ENCODE data around the gene GZMM. TPM values are rescaled to one million over a fixed set of nuclear protein-coding genes. Genes with fewer than 3 reads are reported as not detected.
A peak's percentile ranks its signal among the peaks of the same experiment; 100 is the strongest.

Gene GZMM
- total RNA-seq, 2 experiments from 2014 or later: 41.6 to 46.3 TPM

DNA sequence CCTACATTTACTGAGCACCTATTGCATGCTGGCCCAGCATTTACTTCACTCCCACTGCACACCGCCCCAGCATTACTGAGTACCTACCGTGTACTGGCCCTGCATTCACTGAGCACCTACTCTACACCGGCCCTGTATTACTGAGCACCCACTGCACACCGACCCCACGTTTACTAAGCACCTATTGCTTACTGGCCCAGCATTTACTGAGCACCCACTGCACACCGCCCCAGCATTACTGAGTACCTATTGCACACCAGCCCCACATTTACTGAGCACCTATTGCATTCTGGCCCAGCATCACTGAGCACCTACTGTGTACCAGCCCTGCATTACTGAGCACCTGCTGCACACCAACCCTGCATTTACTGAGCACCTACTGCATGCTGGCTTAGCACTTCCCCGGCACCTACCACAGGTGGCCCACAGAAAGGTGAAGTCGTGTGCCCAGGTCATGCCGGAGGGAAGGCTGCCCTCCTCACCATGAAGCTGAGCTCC lies 29.6 kb upstream of the GZMM start:
- ChIA-PET CTCF (no interaction called here), POLR2A (no interaction called here)
- H3K27ac Mint-ChIP-seq: peak overlapping the region; percentile 82
- H3K4me3 ChIP-seq (ENCODE audit: low read length): no peak overlapping the region
- no peaks in the 10 kb centered on the region for H3K9me3 Mint-ChIP-seq
- intact Hi-C loops (cut with DNase I, micrococcal nuclease): no loop called here
- peaks cover 33% of the 10 kb centered on the region for H3K4me1 Mint-ChIP-seq (ENCODE audit: low read depth)
- H3K4me3 Mint-ChIP-seq: no peak overlapping the region
- H3K27ac ChIP-seq (ENCODE audit: low read depth in 1 of 2, low read length in 2 of 2): peak overlapping the region in 1 of 2 donors; percentile 41
- TF ChIP-seq, protein P1, sequence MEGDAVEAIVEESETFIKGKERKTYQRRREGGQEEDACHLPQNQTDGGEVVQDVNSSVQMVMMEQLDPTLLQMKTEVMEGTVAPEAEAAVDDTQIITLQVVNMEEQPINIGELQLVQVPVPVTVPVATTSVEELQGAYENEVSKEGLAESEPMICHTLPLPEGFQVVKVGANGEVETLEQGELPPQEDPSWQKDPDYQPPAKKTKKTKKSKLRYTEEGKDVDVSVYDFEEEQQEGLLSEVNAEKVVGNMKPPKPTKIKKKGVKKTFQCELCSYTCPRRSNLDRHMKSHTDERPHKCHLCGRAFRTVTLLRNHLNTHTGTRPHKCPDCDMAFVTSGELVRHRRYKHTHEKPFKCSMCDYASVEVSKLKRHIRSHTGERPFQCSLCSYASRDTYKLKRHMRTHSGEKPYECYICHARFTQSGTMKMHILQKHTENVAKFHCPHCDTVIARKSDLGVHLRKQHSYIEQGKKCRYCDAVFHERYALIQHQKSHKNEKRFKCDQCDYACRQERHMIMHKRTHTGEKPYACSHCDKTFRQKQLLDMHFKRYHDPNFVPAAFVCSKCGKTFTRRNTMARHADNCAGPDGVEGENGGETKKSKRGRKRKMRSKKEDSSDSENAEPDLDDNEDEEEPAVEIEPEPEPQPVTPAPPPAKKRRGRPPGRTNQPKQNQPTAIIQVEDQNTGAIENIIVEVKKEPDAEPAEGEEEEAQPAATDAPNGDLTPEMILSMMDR (IDR thresholded peaks at IDR 0.05): no peak
- H3K27me3 Mint-ChIP-seq: no peaks in the 10 kb centered on the region
- no peaks in the 10 kb centered on the region for H3K27me3 ChIP-seq (ENCODE audit: control insufficient read depth in 1 of 2, insufficient read depth in 2 of 2, low read length in 2 of 2)
- H3K36me3 ChIP-seq (ENCODE audit: insufficient read depth, low read length): peaks cover 10% of the 10 kb centered on the region
- no peak for ATAC-seq (ENCODE audit: poor library complexity)
- DNase-seq: peak in 1 of 14 experiments; percentile 14
- peaks cover 66% of the 10 kb centered on the region for H3K4me1 ChIP-seq (ENCODE audit: insufficient read depth, low read length)
- peaks cover 0 to 6% of the 10 kb centered on the region in 2 experiments for H3K9me3 ChIP-seq (ENCODE audit: control insufficient read depth in 1 of 2, insufficient read depth in 1 of 2, low read length in 2 of 2)
- H3K36me3 Mint-ChIP-seq (ENCODE audit: low read depth): peaks cover 7% of the 10 kb centered on the region

DNA sequence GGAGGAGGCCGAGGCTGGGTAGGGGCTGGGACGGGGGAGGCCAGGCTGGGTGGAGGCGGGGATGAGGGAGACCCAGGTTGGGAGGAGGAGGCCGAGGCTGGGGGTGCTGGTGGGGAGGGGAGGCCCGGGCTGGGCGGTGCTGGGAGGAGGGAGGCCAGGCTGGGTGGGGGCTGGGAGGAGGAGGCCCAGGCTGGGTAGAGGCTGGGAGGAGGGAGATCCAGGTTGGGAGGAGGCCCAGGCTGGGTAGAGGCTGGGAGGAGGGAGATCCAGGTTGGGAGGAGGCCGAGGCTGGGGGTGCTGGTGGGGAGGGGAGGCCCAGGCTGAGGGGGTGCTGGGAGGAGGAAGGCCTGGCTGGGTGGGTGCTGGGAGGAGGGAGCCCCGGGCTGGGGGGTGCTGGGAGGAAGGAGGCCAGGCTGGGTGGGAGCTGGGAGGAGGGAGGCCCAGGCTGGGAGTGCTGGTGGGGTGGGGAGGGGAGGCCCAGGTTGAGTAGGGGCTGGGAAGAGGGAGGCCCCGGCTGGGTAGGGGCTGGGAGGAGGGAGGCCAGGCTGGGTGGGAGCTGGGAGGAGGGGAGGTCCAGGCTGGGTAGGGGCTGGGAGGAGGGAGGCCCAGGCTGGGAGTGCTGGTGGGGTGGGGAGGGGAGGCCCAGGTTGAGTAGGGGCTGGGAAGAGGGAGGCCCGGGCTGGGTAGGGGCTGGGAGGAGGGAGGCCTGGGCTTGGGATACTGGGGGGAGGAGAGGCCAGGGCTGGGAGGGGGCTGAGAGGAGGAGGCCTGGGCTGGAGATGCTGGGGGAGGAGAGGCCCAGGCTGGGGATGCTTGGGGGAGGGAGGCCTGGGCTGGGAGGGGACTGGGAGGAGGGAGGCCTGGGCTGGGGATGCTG lies 25.9 kb upstream of the GZMM start:
- Histone ChIP-seq H3K4me1 (ENCODE audit: insufficient read depth, low read length) (peaks cover 39% of the 10 kb centered on the region), H3K4me3 (ENCODE audit: low read length) (no peak overlapping the region), H3K27me3 (ENCODE audit: control insufficient read depth in 1 of 2, insufficient read depth in 2 of 2, low read length in 2 of 2) (no peaks in the 10 kb centered on the region), H3K27ac (ENCODE audit: low read depth in 1 of 2, low read length in 2 of 2) (peak overlapping the region in 1 of 2 donors; percentile 29), H3K36me3 (ENCODE audit: insufficient read depth, low read length) (peaks cover 3% of the 10 kb centered on the region), H3K9me3 (ENCODE audit: control insufficient read depth in 1 of 2, insufficient read depth in 1 of 2, low read length in 2 of 2) (peaks cover 0 to 4% of the 10 kb centered on the region in 2 experiments)
- POLR2A ChIA-PET: interaction anchor here (1.0 to 4.3 kb wide), 2 partner anchors 7 to 14 kb away, joined by 5 to 35 read pairs; partner anchors contain the start of gene CDC34
- intact Hi-C loops (cut with DNase I, micrococcal nuclease): no loop called here
- Mint-ChIP-seq H3K9me3 (no peaks in the 10 kb centered on the region), H3K27ac (no peak overlapping the region), H3K4me3 (no peak overlapping the region), H3K4me1 (ENCODE audit: low read depth) (peaks cover 13% of the 10 kb centered on the region), H3K27me3 (no peaks in the 10 kb centered on the region), H3K36me3 (ENCODE audit: low read depth) (no peaks in the 10 kb centered on the region)
- DNase-seq (no peak), ATAC-seq (ENCODE audit: poor library complexity) (peak; percentile 33)
- CTCF ChIA-PET: interaction anchor here (1.2 to 1.4 kb wide), 3 partner anchors 7 to 14 kb away, joined by 4 to 13 read pairs (median 5); no protein-coding TSS in a partner anchor
- TF ChIP-seq, protein P1 (IDR thresholded peaks at IDR 0.05): no peak

DNA sequence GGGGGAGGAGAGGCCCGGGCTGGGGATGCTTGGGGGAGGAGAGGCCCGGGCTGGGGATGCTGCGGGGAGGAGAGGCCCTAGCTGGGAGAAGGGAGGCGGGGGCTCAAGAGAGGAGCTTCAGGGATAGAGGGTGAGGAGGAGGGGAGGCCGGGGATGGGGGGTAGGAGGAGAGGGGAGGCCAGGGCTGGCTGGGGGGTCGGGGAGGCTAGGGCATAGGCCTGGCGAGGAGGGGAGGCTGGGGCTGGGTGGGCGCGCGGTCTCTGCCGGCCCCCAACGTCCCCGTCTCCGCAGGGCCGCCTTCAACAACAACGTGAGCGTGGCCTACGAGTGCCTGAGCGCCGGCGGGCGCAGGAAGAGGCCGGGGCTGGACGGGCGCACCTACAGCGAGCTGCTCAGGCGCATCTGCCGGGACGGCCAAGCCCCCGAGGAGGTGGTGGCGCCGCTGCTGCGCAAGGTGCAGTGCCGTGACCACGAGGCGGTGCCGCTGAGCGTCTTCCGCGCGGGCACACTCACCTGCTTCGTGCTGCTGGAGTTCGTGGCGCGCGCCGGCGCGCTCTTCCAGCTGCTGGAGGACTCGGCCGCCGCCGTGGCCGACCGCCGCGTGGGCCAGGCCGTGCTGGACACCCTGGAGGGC lies 25.1 kb upstream of the GZMM start:
- Histone ChIP-seq H3K27me3 (ENCODE audit: control insufficient read depth in 1 of 2, insufficient read depth in 2 of 2, low read length in 2 of 2) (no peaks in the 10 kb centered on the region), H3K36me3 (ENCODE audit: insufficient read depth, low read length) (peaks cover 2% of the 10 kb centered on the region), H3K27ac (ENCODE audit: low read depth in 1 of 2, low read length in 2 of 2) (peak overlapping the region in 1 of 2 donors; percentile 29), H3K4me3 (ENCODE audit: low read length) (no peak overlapping the region), H3K4me1 (ENCODE audit: insufficient read depth, low read length) (peaks cover 32% of the 10 kb centered on the region), H3K9me3 (ENCODE audit: control insufficient read depth in 1 of 2, insufficient read depth in 1 of 2, low read length in 2 of 2) (no peaks in the 10 kb centered on the region)
- no peaks in the 10 kb centered on the region for H3K9me3 Mint-ChIP-seq
- no peaks in the 10 kb centered on the region for H3K36me3 Mint-ChIP-seq (ENCODE audit: low read depth)
- ChIA-PET POLR2A (interaction anchor here (1.0 to 4.3 kb wide), 2 partner anchors 8 to 13 kb away, joined by 5 to 35 read pairs; partner anchors contain the start of gene CDC34), CTCF (interaction anchor here (0.6 to 1.4 kb wide), 5 partner anchors 8 to 53 kb away, joined by 3 to 13 read pairs (median 4); partner anchors contain the start of gene CDC34)
- ATAC-seq (ENCODE audit: poor library complexity) (peak; percentile 91), DNase-seq (peak; percentile 53 to 87 (median 67))
- no peak overlapping the region for H3K27ac Mint-ChIP-seq
- H3K27me3 Mint-ChIP-seq: no peaks in the 10 kb centered on the region
- intact Hi-C loops (cut with DNase I, micrococcal nuclease): loop anchor here in 1 of 2 experiments (1.0 kb wide), 1 partner anchor 13 kb away; the partner anchor contains the start of gene CDC34
- no peak overlapping the region for H3K4me3 Mint-ChIP-seq
- TF ChIP-seq, protein P1 (IDR thresholded peaks at IDR 0.05): peak; percentile 17
- H3K4me1 Mint-ChIP-seq (ENCODE audit: low read depth): peaks cover 12% of the 10 kb centered on the region

Measured in CD4-positive, alpha-beta T cell (primary cell).